ENCODE data around the gene MIS18BP1.

The MIS18BP1 gene

DNA sequence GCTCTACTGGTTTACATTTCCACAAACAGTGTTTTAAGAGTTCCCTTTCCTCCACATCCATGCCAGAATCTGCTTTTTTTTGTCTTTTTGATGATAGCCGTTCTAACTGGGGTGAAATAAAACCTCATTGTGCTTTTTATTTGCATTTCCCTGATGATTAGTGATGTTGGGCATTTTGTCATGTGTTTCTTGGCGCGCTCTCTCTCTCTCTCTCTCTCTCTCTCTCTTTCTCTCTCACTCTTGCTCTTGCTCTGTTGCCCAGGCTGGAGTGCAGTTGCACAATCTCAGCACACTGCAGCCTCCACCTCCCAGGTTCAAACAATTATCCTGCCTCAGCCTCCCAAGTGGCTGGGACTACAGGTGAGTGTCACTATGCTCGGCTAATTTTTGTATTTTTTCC, 9.6 kb upstream of the MIS18BP1 start:
- no peaks in the 10 kb centered on the region for H4K20me1 ChIP-seq (ENCODE audit: insufficient read depth)
- no peaks in the 10 kb centered on the region for H3K27me3 ChIP-seq (ENCODE audit: insufficient read depth, low read depth)
- H2AFZ ChIP-seq (ENCODE audit: low read depth) = no peak overlapping the region
- H3K4me2 ChIP-seq = no peak overlapping the region
- no peaks in the 10 kb centered on the region for H3K79me2 ChIP-seq (ENCODE audit: insufficient read depth, low read depth)
- TF ChIP-seq, protein P1, sequence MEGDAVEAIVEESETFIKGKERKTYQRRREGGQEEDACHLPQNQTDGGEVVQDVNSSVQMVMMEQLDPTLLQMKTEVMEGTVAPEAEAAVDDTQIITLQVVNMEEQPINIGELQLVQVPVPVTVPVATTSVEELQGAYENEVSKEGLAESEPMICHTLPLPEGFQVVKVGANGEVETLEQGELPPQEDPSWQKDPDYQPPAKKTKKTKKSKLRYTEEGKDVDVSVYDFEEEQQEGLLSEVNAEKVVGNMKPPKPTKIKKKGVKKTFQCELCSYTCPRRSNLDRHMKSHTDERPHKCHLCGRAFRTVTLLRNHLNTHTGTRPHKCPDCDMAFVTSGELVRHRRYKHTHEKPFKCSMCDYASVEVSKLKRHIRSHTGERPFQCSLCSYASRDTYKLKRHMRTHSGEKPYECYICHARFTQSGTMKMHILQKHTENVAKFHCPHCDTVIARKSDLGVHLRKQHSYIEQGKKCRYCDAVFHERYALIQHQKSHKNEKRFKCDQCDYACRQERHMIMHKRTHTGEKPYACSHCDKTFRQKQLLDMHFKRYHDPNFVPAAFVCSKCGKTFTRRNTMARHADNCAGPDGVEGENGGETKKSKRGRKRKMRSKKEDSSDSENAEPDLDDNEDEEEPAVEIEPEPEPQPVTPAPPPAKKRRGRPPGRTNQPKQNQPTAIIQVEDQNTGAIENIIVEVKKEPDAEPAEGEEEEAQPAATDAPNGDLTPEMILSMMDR (conservative IDR thresholded peaks at IDR 0.05; ENCODE audit: low read depth, low read length) = no peak
- no peaks in the 10 kb centered on the region for H3K36me3 ChIP-seq (ENCODE audit: insufficient read depth)
- H3K4me3 ChIP-seq (IDR thresholded peaks at IDR 0.05; ENCODE audit: insufficient read depth, low read depth, low read length) = no peak overlapping the region
- H3K27ac ChIP-seq = no peak overlapping the region
- H3K9ac ChIP-seq = no peak overlapping the region
- no peaks in the 10 kb centered on the region for H3K4me1 ChIP-seq (ENCODE audit: low read depth, poor library complexity, severe bottlenecking)

- Histone ChIP-seq H4K20me1 (ENCODE audit: insufficient read depth) (no peaks in the 10 kb centered on the region), H3K9ac (no peak overlapping the region), H3K27me3 (ENCODE audit: insufficient read depth, low read depth) (no peaks in the 10 kb centered on the region), H3K27ac (no peak overlapping the region), H3K4me1 (ENCODE audit: low read depth, poor library complexity, severe bottlenecking) (no peaks in the 10 kb centered on the region), H3K79me2 (ENCODE audit: insufficient read depth, low read depth) (no peaks in the 10 kb centered on the region), H3K4me3 (IDR thresholded peaks at IDR 0.05; ENCODE audit: insufficient read depth, low read depth, low read length) (no peak overlapping the region), H3K36me3 (ENCODE audit: insufficient read depth) (no peaks in the 10 kb centered on the region), H2AFZ (ENCODE audit: low read depth) (no peak overlapping the region), H3K4me2 (no peak overlapping the region)
- TF ChIP-seq, protein P1 (conservative IDR thresholded peaks at IDR 0.05; ENCODE audit: low read depth, low read length) = no peak
Observed at GRCh38 chr14:45261209-45261608, 8.2 kb upstream of the MIS18BP1 start.

DNA sequence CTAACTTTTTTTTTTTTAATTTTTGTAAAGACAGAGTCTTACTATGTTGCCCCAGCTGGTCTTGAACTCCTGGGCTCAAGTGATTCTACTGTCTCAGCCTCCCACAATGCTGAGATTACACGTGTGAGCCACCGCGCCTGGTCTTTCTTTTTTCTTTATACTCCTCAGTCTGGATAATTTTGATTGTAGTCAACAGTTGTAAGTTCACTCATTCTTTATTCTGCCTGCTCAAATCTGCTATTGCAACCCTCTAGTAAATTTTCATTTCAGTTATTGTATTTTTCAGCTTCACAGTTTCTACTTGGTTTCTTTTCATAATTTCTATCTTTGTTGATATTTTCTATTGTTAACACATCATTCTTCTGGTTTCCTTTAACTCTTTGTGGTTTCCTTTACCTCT, 5.8 kb upstream of the MIS18BP1 start:
- no peaks in the 10 kb centered on the region for H3K79me2 ChIP-seq (ENCODE audit: insufficient read depth, low read depth)
- H3K36me3 ChIP-seq (ENCODE audit: insufficient read depth) = no peaks in the 10 kb centered on the region
- no peak overlapping the region for H2AFZ ChIP-seq (ENCODE audit: low read depth)
- no peaks in the 10 kb centered on the region for H3K4me1 ChIP-seq (ENCODE audit: low read depth, poor library complexity, severe bottlenecking)
- H3K4me3 ChIP-seq (IDR thresholded peaks at IDR 0.05; ENCODE audit: insufficient read depth, low read depth, low read length) = no peak overlapping the region
- TF ChIP-seq, protein P1 (conservative IDR thresholded peaks at IDR 0.05; ENCODE audit: low read depth, low read length) = no peak
- H3K9ac ChIP-seq = no peak overlapping the region
- no peaks in the 10 kb centered on the region for H4K20me1 ChIP-seq (ENCODE audit: insufficient read depth)
- H3K27me3 ChIP-seq (ENCODE audit: insufficient read depth, low read depth) = no peaks in the 10 kb centered on the region
- no peak overlapping the region for H3K27ac ChIP-seq
- no peak overlapping the region for H3K4me2 ChIP-seq

- Histone ChIP-seq H3K4me1 (ENCODE audit: low read depth, poor library complexity, severe bottlenecking) (no peaks in the 10 kb centered on the region), H3K36me3 (ENCODE audit: insufficient read depth) (no peaks in the 10 kb centered on the region), H2AFZ (ENCODE audit: low read depth) (no peak overlapping the region), H3K4me3 (IDR thresholded peaks at IDR 0.05; ENCODE audit: insufficient read depth, low read depth, low read length) (no peak overlapping the region), H4K20me1 (ENCODE audit: insufficient read depth) (no peaks in the 10 kb centered on the region), H3K27me3 (ENCODE audit: insufficient read depth, low read depth) (no peaks in the 10 kb centered on the region), H3K9ac (no peak overlapping the region), H3K79me2 (ENCODE audit: insufficient read depth, low read depth) (no peaks in the 10 kb centered on the region), H3K27ac (no peak overlapping the region), H3K4me2 (no peak overlapping the region)
- TF ChIP-seq, protein P1 (conservative IDR thresholded peaks at IDR 0.05; ENCODE audit: low read depth, low read length) = no peak
Observed at GRCh38 chr14:45258073-45258472, 5.1 kb upstream of the MIS18BP1 start.
